HFFc6 (cell line): Measurements from ENCODE around the gene GRIK1. TPM values are rescaled to one million over a fixed set of nuclear protein-coding genes. Genes with fewer than 3 reads are reported as not detected.

ENCODE experiments used
- DNase-seq: peaks from one replicate; pipeline ENCODE4 v3.0.0-alpha.2; 2018
- H3K27ac Mint-ChIP-seq: 2 replicates; pipeline ENCODE4 v1.8.0; 2020; ENCODE audit warnings: mild to moderate bottlenecking, mixed read lengths
- H3K27me3 Mint-ChIP-seq: 2 replicates; pipeline ENCODE4 v1.8.0; 2021; ENCODE audit warnings: mild to moderate bottlenecking, moderate library complexity, mixed read lengths; ENCODE audit not compliant: insufficient read depth
- H3K36me3 Mint-ChIP-seq: 2 replicates; pipeline ENCODE4 v1.8.0; 2021; ENCODE audit warnings: low read depth, mixed read lengths
- H3K4me1 Mint-ChIP-seq: 2 replicates; pipeline ENCODE4 v1.8.0; 2020; ENCODE audit warnings: low read depth, mixed read lengths
- H3K4me3 Mint-ChIP-seq: 2 replicates; pipeline ENCODE4 v1.8.0; 2020; ENCODE audit warnings: mild to moderate bottlenecking, moderate library complexity, mixed read lengths
- H3K9me3 Mint-ChIP-seq: 2 replicates; pipeline ENCODE4 v1.8.0; 2020; ENCODE audit warnings: mild to moderate bottlenecking, mixed read lengths
- CTCF ChIP-seq: fragments of 200-600 bp; sonication (generic); IDR thresholded peaks from 2 replicates; pipeline ENCODE4 v1.5.0; 2021; ENCODE audit warnings: antibody characterized with exemption, mild to moderate bottlenecking
- total RNA-seq, 6 experiments: library from RNA; stranded (reverse); fragmentation: NEBNext Ultra II Directional; extraction: Animal tissue kit (Norgen Biotek cat#: 25700); gene quantifications; 2 replicates in 1 of 6; 3 replicates in 5 of 6; pipeline ENCODE4 v1.2.3, GENCODE V29; 2021

The GRIK1 gene
- total RNA-seq, 6 experiments from 2014 or later, result not detected

- Mint-ChIP-seq H3K4me3 (no peak overlapping the region), H3K36me3 (no peaks in the 10 kb centered on the region), H3K27ac (no peak overlapping the region), H3K9me3 (no peaks in the 10 kb centered on the region), H3K4me1 (peaks cover 15% of the 10 kb centered on the region), H3K27me3 (no peaks in the 10 kb centered on the region; the same call in 1 of the 2 replicates)
- DNase-seq, result no peak
- no peak for TF ChIP-seq CTCF
Observed at GRCh38 chr21:29487154-29487553, 452.6 kb downstream of the GRIK1 start.

Other genes starting within 250 kb of the GRIK1 start
- not detected for gene CLDN17, start 226.8 kb upstream of the GRIK1 start, total RNA-seq